Karpas-422 (cell line): ENCODE measurements around the gene PLD3. TPM values are rescaled to one million over a fixed set of nuclear protein-coding genes. Genes with fewer than 3 reads are reported as not detected.

Source experiments
- DNase-seq: peaks from one replicate; pipeline ENCODE4 v3.0.0-alpha.2; 2015
- H2AFZ ChIP-seq: fragments of 200-600 bp; sonication (generic); 2 replicates; pipeline ENCODE4 v1.6.1; 2014; ENCODE audit warnings: antibody characterized with exemption, low read length, mixed read lengths
- H3K27ac ChIP-seq: fragments of 200-600 bp; sonication (generic); 2 replicates; pipeline ENCODE4 v1.5.1; 2014; ENCODE audit warnings: mild to moderate bottlenecking, low read length, moderate library complexity
- H3K27me3 ChIP-seq: fragments of 200-600 bp; sonication (generic); 2 replicates; pipeline ENCODE4 v1.6.1; 2014; ENCODE audit warnings: low read length, mixed read lengths
- H3K36me3 ChIP-seq: fragments of 200-600 bp; sonication (generic); 2 replicates; pipeline ENCODE4 v1.6.1; 2014; ENCODE audit warnings: low read length, mixed read lengths; ENCODE audit not compliant: insufficient read depth
- H3K4me1 ChIP-seq: fragments of 200-600 bp; sonication (generic); 2 replicates; pipeline ENCODE4 v1.6.1; 2014; ENCODE audit warnings: mild to moderate bottlenecking, low read length, mixed read lengths
- H3K4me2 ChIP-seq: fragments of 200-600 bp; sonication (generic); 2 replicates; pipeline ENCODE4 v1.6.1; 2014; ENCODE audit warnings: low read length, low read depth, mild to moderate bottlenecking; ENCODE audit not compliant: poor library complexity, severe bottlenecking
- H3K4me3 ChIP-seq: fragments of 200-600 bp; sonication (generic); 2 replicates; pipeline ENCODE4 v1.5.1; 2014; ENCODE audit warnings: mild to moderate bottlenecking, antibody characterized with exemption, low read length, mixed read lengths
- H3K79me2 ChIP-seq: fragments of 200-600 bp; sonication (generic); 2 replicates; pipeline ENCODE4 v1.6.1; 2014; ENCODE audit warnings: mild to moderate bottlenecking, low read length, mixed read lengths
- H3K9ac ChIP-seq: fragments of 200-600 bp; sonication (generic); 2 replicates; pipeline ENCODE4 v1.6.0; 2014; ENCODE audit warnings: low read length
- H3K9me2 ChIP-seq: fragments of 200-600 bp; sonication (generic), shearing (Covaris generic); replicated peaks from 2 replicates; pipeline ENCODE4 v1.6.0; 2014; ENCODE audit warnings: mild to moderate bottlenecking, low read length, moderate library complexity; ENCODE audit not compliant: insufficient read depth
- H3K9me3 ChIP-seq: fragments of 300-700, 200-600 bp; sonication (generic); 2 replicates; pipeline ENCODE4 v1.6.1; 2014; ENCODE audit warnings: low read length, mixed read lengths
- H4K20me1 ChIP-seq: fragments of 200-600 bp; sonication (generic); 2 replicates; pipeline ENCODE4 v1.6.1; 2014; ENCODE audit warnings: mild to moderate bottlenecking, antibody characterized with exemption, low read length, low read depth; ENCODE audit not compliant: insufficient read depth
- total RNA-seq: library from RNA; depleted of rRNA; stranded (reverse); fragments of >200 nt; shearing (Covaris generic); gene quantifications from 2 replicates; pipeline ENCODE4 v1.2.3, GENCODE V29; 2014; ENCODE audit warnings: low replicate concordance

The PLD3 gene
- total RNA-seq, 1 experiment from 2014 or later, result 83.2 TPM

- Histone ChIP-seq H2AFZ (no peak overlapping the region), H3K79me2 (no peaks in the 10 kb centered on the region), H3K9me3 (no peaks in the 10 kb centered on the region), H3K27ac (no peak overlapping the region), H3K9me2 (no peaks in the 10 kb centered on the region), H3K9ac (no peak overlapping the region), H4K20me1 (no peaks in the 10 kb centered on the region), H3K4me2 (no peak overlapping the region), H3K4me1 (peaks cover 21% of the 10 kb centered on the region), H3K36me3 (no peaks in the 10 kb centered on the region), H3K4me3 (no peak overlapping the region), H3K27me3 (no peaks in the 10 kb centered on the region)
- no peak for DNase-seq
Observed at GRCh38 chr19:40360708-40361241, 12.3 kb downstream of the PLD3 start.

GRCh38 chr19:40362160-40362559, 13.7 kb downstream of the PLD3 start:
- H3K9ac ChIP-seq, result no peak overlapping the region
- H2AFZ ChIP-seq, result no peak overlapping the region
- no peaks in the 10 kb centered on the region for H3K9me2 ChIP-seq
- no peaks in the 10 kb centered on the region for H3K79me2 ChIP-seq
- H3K4me1 ChIP-seq, result peaks cover 21% of the 10 kb centered on the region
- H3K27ac ChIP-seq, result no peak overlapping the region
- DNase-seq, result no peak
- no peaks in the 10 kb centered on the region for H3K9me3 ChIP-seq
- no peak overlapping the region for H3K4me3 ChIP-seq
- H3K4me2 ChIP-seq, result no peak overlapping the region
- no peaks in the 10 kb centered on the region for H3K36me3 ChIP-seq
- H4K20me1 ChIP-seq, result no peaks in the 10 kb centered on the region
- no peaks in the 10 kb centered on the region for H3K27me3 ChIP-seq

- Histone ChIP-seq H3K36me3 (no peaks in the 10 kb centered on the region), H3K4me1 (peaks cover 20% of the 10 kb centered on the region), H4K20me1 (no peaks in the 10 kb centered on the region), H3K27me3 (no peaks in the 10 kb centered on the region), H3K27ac (no peak overlapping the region), H3K79me2 (no peaks in the 10 kb centered on the region), H3K9me3 (no peaks in the 10 kb centered on the region), H3K4me2 (no peak overlapping the region), H2AFZ (no peak overlapping the region), H3K9ac (no peak overlapping the region), H3K4me3 (no peak overlapping the region), H3K9me2 (no peaks in the 10 kb centered on the region)
- no peak for DNase-seq
Observed at GRCh38 chr19:40363069-40363468, 14.6 kb downstream of the PLD3 start.

GRCh38 chr19:40365010-40365409, 16.5 kb downstream of the PLD3 start:
- Histone ChIP-seq H3K27ac (no peak overlapping the region), H3K79me2 (no peaks in the 10 kb centered on the region), H2AFZ (no peak overlapping the region), H3K36me3 (no peaks in the 10 kb centered on the region), H3K9me2 (no peaks in the 10 kb centered on the region), H3K4me3 (no peak overlapping the region), H3K27me3 (no peaks in the 10 kb centered on the region), H3K9me3 (no peaks in the 10 kb centered on the region), H3K4me2 (peak overlapping the region; percentile 56), H3K9ac (no peak overlapping the region), H3K4me1 (peaks cover 14% of the 10 kb centered on the region), H4K20me1 (no peaks in the 10 kb centered on the region)
- no peak for DNase-seq

GRCh38 chr19:40365613-40366401, 17.3 kb downstream of the PLD3 start:
- peak overlapping the region; percentile 3; the same call in 1 of the 2 replicates for H2AFZ ChIP-seq

GRCh38 chr19:40366697-40367561, 18.4 kb downstream of the PLD3 start:
- Histone ChIP-seq H3K9me3 (no peaks in the 10 kb centered on the region), H3K4me2 (no peak overlapping the region), H3K9me2 (no peaks in the 10 kb centered on the region), H4K20me1 (no peaks in the 10 kb centered on the region), H3K9ac (no peak overlapping the region), H3K27me3 (no peaks in the 10 kb centered on the region), H3K4me1 (peaks cover 14% of the 10 kb centered on the region), H2AFZ (no peak overlapping the region), H3K4me3 (no peak overlapping the region), H3K79me2 (no peaks in the 10 kb centered on the region), H3K27ac (no peak overlapping the region), H3K36me3 (no peaks in the 10 kb centered on the region)
- DNase-seq, result no peak

More at GRCh38 chr19:40365613-40366401, 17.3 kb downstream of the PLD3 start:
- H3K4me2 ChIP-seq, result peak overlapping the region; percentile 56
- peak overlapping the region; percentile 58; the same call in 1 of the 2 replicates for H3K4me3 ChIP-seq
- no peaks in the 10 kb centered on the region for H3K36me3 ChIP-seq
- H3K27ac ChIP-seq, result no peak overlapping the region
- no peaks in the 10 kb centered on the region for H3K79me2 ChIP-seq
- peak; percentile 81 for DNase-seq
- no peaks in the 10 kb centered on the region for H3K9me3 ChIP-seq
- no peaks in the 10 kb centered on the region for H3K27me3 ChIP-seq
- 0 out of 2 replicates have a peak overlapping the region, but pooled peaks have one; percentile 53 for H3K9ac ChIP-seq
- H4K20me1 ChIP-seq, result no peaks in the 10 kb centered on the region
- no peaks in the 10 kb centered on the region for H3K9me2 ChIP-seq
- H3K4me1 ChIP-seq, result peaks cover 14% of the 10 kb centered on the region

- Histone ChIP-seq H4K20me1 (no peaks in the 10 kb centered on the region), H3K9me3 (no peaks in the 10 kb centered on the region), H3K4me1 (peaks cover 14% of the 10 kb centered on the region), H3K36me3 (no peaks in the 10 kb centered on the region), H3K4me2 (no peak overlapping the region), H2AFZ (no peak overlapping the region), H3K79me2 (no peaks in the 10 kb centered on the region), H3K9me2 (no peaks in the 10 kb centered on the region), H3K9ac (no peak overlapping the region), H3K27ac (no peak overlapping the region), H3K27me3 (no peaks in the 10 kb centered on the region), H3K4me3 (no peak overlapping the region)
- no peak for DNase-seq
Observed at GRCh38 chr19:40367577-40368434, 19.3 kb downstream of the PLD3 start.
